ENCODE data around the gene TMEM50A. TPM values are rescaled to one million over a fixed set of nuclear protein-coding genes. Genes with fewer than 3 reads are reported as not detected.
"Not testable (repeated sequence)": the region's sequence is repeated elsewhere in the genome, so short reads cannot be mapped to it uniquely, and the experiment has no call there.

The TMEM50A gene
- total and polyA plus RNA-seq, 4 donors, result 110 to 140 (median 115) TPM

GRCh38 chr1:25362634-25363559 is 24.8 kb downstream of the TMEM50A start:
- peak; percentile 52 for ATAC-seq (ENCODE audit: low FRiP score)
- WGBS, 2 donors, result no CpG with 5 or more reads among the region's 17 CpGs
- H3K4me3 ChIP-seq (ENCODE audit: low read length in 2 of 2); H3K4me1 ChIP-seq (ENCODE audit: control insufficient read depth in 1 of 2, insufficient read depth in 2 of 2, low read length in 2 of 2); H3K36me3 ChIP-seq (ENCODE audit: control insufficient read depth in 1 of 2, insufficient read depth in 2 of 2, low read length in 1 of 2); intact Hi-C loops (cut with DNase I); H3K27me3 ChIP-seq (ENCODE audit: control insufficient read depth in 1 of 2, insufficient read depth in 2 of 2, low read length in 1 of 2); H3K27ac ChIP-seq (ENCODE audit: low read depth in 1 of 2, low read length in 2 of 2); H3K9me3 ChIP-seq (ENCODE audit: control insufficient read depth, low read length); DNase-seq: not testable (repeated sequence)

GRCh38 chr1:25369241-25369640 is 31.1 kb downstream of the TMEM50A start:
- H3K27ac ChIP-seq (ENCODE audit: low read depth in 1 of 2, low read length in 2 of 2), result no peak overlapping the region
- H3K27me3 ChIP-seq (ENCODE audit: control insufficient read depth in 1 of 2, insufficient read depth in 2 of 2, low read length in 1 of 2), result no peaks in the 10 kb centered on the region
- H3K9me3 ChIP-seq (ENCODE audit: control insufficient read depth, low read length), result no peaks in the 10 kb centered on the region
- WGBS, 2 donors, result 84 to 88% methylated on average over 4 of the region's 4 CpGs
- H3K4me3 ChIP-seq (ENCODE audit: low read length in 2 of 2), result no peak overlapping the region
- no peaks in the 10 kb centered on the region for H3K4me1 ChIP-seq (ENCODE audit: control insufficient read depth in 1 of 2, insufficient read depth in 2 of 2, low read length in 2 of 2)
- DNase-seq (no peak), ATAC-seq (ENCODE audit: low FRiP score) (no peak)
- intact Hi-C loops (cut with DNase I), result no loop called here
- H3K36me3 ChIP-seq (ENCODE audit: control insufficient read depth in 1 of 2, insufficient read depth in 2 of 2, low read length in 1 of 2), result no peaks in the 10 kb centered on the region

- ATAC-seq (ENCODE audit: low FRiP score); H3K9me3 ChIP-seq (ENCODE audit: control insufficient read depth, low read length); H3K27me3 ChIP-seq (ENCODE audit: control insufficient read depth in 1 of 2, insufficient read depth in 2 of 2, low read length in 1 of 2); H3K27ac ChIP-seq (ENCODE audit: low read depth in 1 of 2, low read length in 2 of 2); H3K4me3 ChIP-seq (ENCODE audit: low read length in 2 of 2); intact Hi-C loops (cut with DNase I); DNase-seq; H3K4me1 ChIP-seq (ENCODE audit: control insufficient read depth in 1 of 2, insufficient read depth in 2 of 2, low read length in 2 of 2); H3K36me3 ChIP-seq (ENCODE audit: control insufficient read depth in 1 of 2, insufficient read depth in 2 of 2, low read length in 1 of 2): not testable (repeated sequence)
- 82 to 85% methylated on average over 12 of the region's 12 CpGs for WGBS, 2 donors
Measured at GRCh38 chr1:25369691-25370271, 31.6 kb downstream of the TMEM50A start.

GRCh38 chr1:25371757-25372156 is 33.6 kb downstream of the TMEM50A start:
- H3K4me1 ChIP-seq (ENCODE audit: control insufficient read depth in 1 of 2, insufficient read depth in 2 of 2, low read length in 2 of 2); H3K27me3 ChIP-seq (ENCODE audit: control insufficient read depth in 1 of 2, insufficient read depth in 2 of 2, low read length in 1 of 2); DNase-seq; H3K9me3 ChIP-seq (ENCODE audit: control insufficient read depth, low read length); H3K27ac ChIP-seq (ENCODE audit: low read depth in 1 of 2, low read length in 2 of 2); ATAC-seq (ENCODE audit: low FRiP score); intact Hi-C loops (cut with DNase I); H3K4me3 ChIP-seq (ENCODE audit: low read length in 2 of 2); H3K36me3 ChIP-seq (ENCODE audit: control insufficient read depth in 1 of 2, insufficient read depth in 2 of 2, low read length in 1 of 2): not testable (repeated sequence)
- 71 to 76% methylated on average over 7 of the region's 7 CpGs for WGBS, 2 donors

GRCh38 chr1:25378367-25378766 is 40.2 kb downstream of the TMEM50A start:
- intact Hi-C loops (cut with DNase I); H3K27me3 ChIP-seq (ENCODE audit: control insufficient read depth in 1 of 2, insufficient read depth in 2 of 2, low read length in 1 of 2); H3K9me3 ChIP-seq (ENCODE audit: control insufficient read depth, low read length); H3K4me1 ChIP-seq (ENCODE audit: control insufficient read depth in 1 of 2, insufficient read depth in 2 of 2, low read length in 2 of 2); H3K27ac ChIP-seq (ENCODE audit: low read depth in 1 of 2, low read length in 2 of 2); ATAC-seq (ENCODE audit: low FRiP score); DNase-seq; H3K36me3 ChIP-seq (ENCODE audit: control insufficient read depth in 1 of 2, insufficient read depth in 2 of 2, low read length in 1 of 2); H3K4me3 ChIP-seq (ENCODE audit: low read length in 2 of 2): not testable (repeated sequence)
- 93 to 95% methylated on average over 3 of the region's 3 CpGs for WGBS, 2 donors

GRCh38 chr1:25382543-25382942 is 44.4 kb downstream of the TMEM50A start:
- ATAC-seq (ENCODE audit: low FRiP score); intact Hi-C loops (cut with DNase I); H3K9me3 ChIP-seq (ENCODE audit: control insufficient read depth, low read length); DNase-seq; H3K36me3 ChIP-seq (ENCODE audit: control insufficient read depth in 1 of 2, insufficient read depth in 2 of 2, low read length in 1 of 2); H3K4me1 ChIP-seq (ENCODE audit: control insufficient read depth in 1 of 2, insufficient read depth in 2 of 2, low read length in 2 of 2); H3K4me3 ChIP-seq (ENCODE audit: low read length in 2 of 2); H3K27ac ChIP-seq (ENCODE audit: low read depth in 1 of 2, low read length in 2 of 2); H3K27me3 ChIP-seq (ENCODE audit: control insufficient read depth in 1 of 2, insufficient read depth in 2 of 2, low read length in 1 of 2): not testable (repeated sequence)
- WGBS, 2 donors, result 54 to 60% methylated on average over 1 of the region's 1 CpG

GRCh38 chr1:25383090-25383489 is 45.0 kb downstream of the TMEM50A start:
- H3K4me3 ChIP-seq (ENCODE audit: low read length in 2 of 2); H3K27me3 ChIP-seq (ENCODE audit: control insufficient read depth in 1 of 2, insufficient read depth in 2 of 2, low read length in 1 of 2); H3K36me3 ChIP-seq (ENCODE audit: control insufficient read depth in 1 of 2, insufficient read depth in 2 of 2, low read length in 1 of 2); intact Hi-C loops (cut with DNase I); H3K4me1 ChIP-seq (ENCODE audit: control insufficient read depth in 1 of 2, insufficient read depth in 2 of 2, low read length in 2 of 2); H3K27ac ChIP-seq (ENCODE audit: low read depth in 1 of 2, low read length in 2 of 2); DNase-seq; ATAC-seq (ENCODE audit: low FRiP score); H3K9me3 ChIP-seq (ENCODE audit: control insufficient read depth, low read length): not testable (repeated sequence)
- 91 to 94% methylated on average over 1 of the region's 1 CpG for WGBS, 2 donors

GRCh38 chr1:25383875-25384274 is 45.7 kb downstream of the TMEM50A start:
- DNase-seq; ATAC-seq (ENCODE audit: low FRiP score); H3K27me3 ChIP-seq (ENCODE audit: control insufficient read depth in 1 of 2, insufficient read depth in 2 of 2, low read length in 1 of 2); H3K36me3 ChIP-seq (ENCODE audit: control insufficient read depth in 1 of 2, insufficient read depth in 2 of 2, low read length in 1 of 2); H3K4me1 ChIP-seq (ENCODE audit: control insufficient read depth in 1 of 2, insufficient read depth in 2 of 2, low read length in 2 of 2); H3K4me3 ChIP-seq (ENCODE audit: low read length in 2 of 2); intact Hi-C loops (cut with DNase I); H3K27ac ChIP-seq (ENCODE audit: low read depth in 1 of 2, low read length in 2 of 2); H3K9me3 ChIP-seq (ENCODE audit: control insufficient read depth, low read length): not testable (repeated sequence)
- WGBS, 2 donors, result no CpG with 5 or more reads among the region's 1 CpG

GRCh38 chr1:25387096-25387495 is 49.0 kb downstream of the TMEM50A start:
- H3K4me1 ChIP-seq (ENCODE audit: control insufficient read depth in 1 of 2, insufficient read depth in 2 of 2, low read length in 2 of 2); H3K9me3 ChIP-seq (ENCODE audit: control insufficient read depth, low read length); H3K27ac ChIP-seq (ENCODE audit: low read depth in 1 of 2, low read length in 2 of 2); ATAC-seq (ENCODE audit: low FRiP score); H3K36me3 ChIP-seq (ENCODE audit: control insufficient read depth in 1 of 2, insufficient read depth in 2 of 2, low read length in 1 of 2); H3K4me3 ChIP-seq (ENCODE audit: low read length in 2 of 2); DNase-seq; intact Hi-C loops (cut with DNase I); H3K27me3 ChIP-seq (ENCODE audit: control insufficient read depth in 1 of 2, insufficient read depth in 2 of 2, low read length in 1 of 2): not testable (repeated sequence)
- 63 to 65% methylated on average over 4 of the region's 4 CpGs for WGBS, 2 donors
